Skeletal muscle satellite cell (primary cell): Measurements from ENCODE around the gene KRTAP19-2. TPM values are rescaled to one million over a fixed set of nuclear protein-coding genes. Genes with fewer than 3 reads are reported as not detected.

Experiments used
- H3K27me3 ChIP-seq: 2 replicates; pipeline ENCODE4 v1.7.0; 2013; ENCODE audit warnings: low read length; ENCODE audit not compliant: control insufficient read depth, insufficient read depth
- H3K36me3 ChIP-seq: 2 replicates; pipeline ENCODE4 v1.7.0; 2013; ENCODE audit warnings: mild to moderate bottlenecking, control low read depth, low read length; ENCODE audit not compliant: insufficient read depth
- H3K4me1 ChIP-seq: 2 replicates; pipeline ENCODE4 v1.7.0; 2013; ENCODE audit warnings: low read length; ENCODE audit not compliant: control insufficient read depth, insufficient read depth
- H3K4me2 ChIP-seq: 2 replicates; pipeline ENCODE4 v1.7.0; 2013; ENCODE audit warnings: mild to moderate bottlenecking, low read length
- H3K4me3 ChIP-seq: 2 replicates; pipeline ENCODE4 v1.7.0; 2013; ENCODE audit warnings: low read length
- H3K9ac ChIP-seq: 2 replicates; pipeline ENCODE4 v1.7.0; 2013; ENCODE audit warnings: mild to moderate bottlenecking, low read depth, low read length, moderate library complexity
- H3K9me3 ChIP-seq: replicated peaks from 2 replicates; pipeline ENCODE4 v1.7.0; 2013; ENCODE audit warnings: mild to moderate bottlenecking, control low read depth, low read length
- small RNA-seq: library from RNA; depleted of rRNA; stranded (forward); fragments of <200 nt; gene quantifications from one replicate; pipeline ENCODE3, GENCODE V24; 2012

The KRTAP19-2 gene

GRCh38 chr21:30468900-30469714 lies 18.1 kb downstream of the KRTAP19-2 start:
- no peak overlapping the region for H3K9ac ChIP-seq
- H3K4me2 ChIP-seq = no peak overlapping the region
- no peaks in the 10 kb centered on the region for H3K4me1 ChIP-seq
- no peaks in the 10 kb centered on the region for H3K27me3 ChIP-seq
- H3K36me3 ChIP-seq = no peaks in the 10 kb centered on the region
- H3K9me3 ChIP-seq = no peaks in the 10 kb centered on the region
- H3K4me3 ChIP-seq = no peak overlapping the region

GRCh38 chr21:30463713-30464112 lies 23.5 kb downstream of the KRTAP19-2 start:
- no peak overlapping the region for H3K4me3 ChIP-seq
- no peak overlapping the region for H3K9ac ChIP-seq
- no peaks in the 10 kb centered on the region for H3K27me3 ChIP-seq
- peaks cover 4% of the 10 kb centered on the region for H3K9me3 ChIP-seq
- H3K4me2 ChIP-seq = no peak overlapping the region
- H3K36me3 ChIP-seq = no peaks in the 10 kb centered on the region
- no peaks in the 10 kb centered on the region for H3K4me1 ChIP-seq

- Histone ChIP-seq H3K9me3 (peaks cover 12% of the 10 kb centered on the region), H3K4me2 (no peak overlapping the region), H3K4me1 (no peaks in the 10 kb centered on the region), H3K27me3 (no peaks in the 10 kb centered on the region), H3K36me3 (no peaks in the 10 kb centered on the region), H3K4me3 (no peak overlapping the region), H3K9ac (no peak overlapping the region)
Measured at GRCh38 chr21:30448514-30448913, 38.7 kb downstream of the KRTAP19-2 start.

- Histone ChIP-seq H3K4me3 (no peak overlapping the region), H3K27me3 (no peaks in the 10 kb centered on the region), H3K9ac (no peak overlapping the region), H3K4me2 (no peak overlapping the region), H3K9me3 (peaks cover 12% of the 10 kb centered on the region), H3K4me1 (no peaks in the 10 kb centered on the region), H3K36me3 (no peaks in the 10 kb centered on the region)
Measured at GRCh38 chr21:30447056-30447455, 40.2 kb downstream of the KRTAP19-2 start.

- Histone ChIP-seq H3K9me3 (peaks cover 16% of the 10 kb centered on the region), H3K4me2 (no peak overlapping the region), H3K36me3 (no peaks in the 10 kb centered on the region), H3K4me3 (no peak overlapping the region), H3K9ac (no peak overlapping the region), H3K4me1 (no peaks in the 10 kb centered on the region), H3K27me3 (no peaks in the 10 kb centered on the region)
Measured at GRCh38 chr21:30444204-30444603, 43.0 kb downstream of the KRTAP19-2 start.

GRCh38 chr21:30443226-30443625 lies 44.0 kb downstream of the KRTAP19-2 start:
- Histone ChIP-seq H3K36me3 (no peaks in the 10 kb centered on the region), H3K4me1 (no peaks in the 10 kb centered on the region), H3K4me3 (no peak overlapping the region), H3K9me3 (peaks cover 10% of the 10 kb centered on the region), H3K27me3 (no peaks in the 10 kb centered on the region), H3K4me2 (no peak overlapping the region), H3K9ac (no peak overlapping the region)

GRCh38 chr21:30439975-30440374 lies 47.3 kb downstream of the KRTAP19-2 start, which contains the start of gene KRTAP15-1:
TSS of gene KRTAP15-1 (plus strand) at chr21:30440275. CDS start at chr21:30440328, 53 bp downstream.
- peaks cover 4% of the 10 kb centered on the region for H3K9me3 ChIP-seq
- no peak within 1 kb of the TSS for H3K4me3 ChIP-seq
- H3K4me1 ChIP-seq = no peaks in the 10 kb centered on the region
- no peak within 1 kb of the TSS for H3K4me2 ChIP-seq
- H3K9ac ChIP-seq = no peak within 1 kb of the TSS
- H3K36me3 ChIP-seq = no peaks in the 10 kb centered on the region
- no peaks in the 10 kb centered on the region for H3K27me3 ChIP-seq

Small RNAs within 50 kb of the gene (small RNA-seq; reads per million reads assigned to genes)
- gene AP000567.1 = not detected
- gene KRTAP19-10P = not detected
- gene KRTAP19-11P = not detected
- not detected for gene KRTAP19-9P
